ENCODE results near the gene XKR8. TPM values are rescaled to one million over a fixed set of nuclear protein-coding genes. Genes with fewer than 3 reads are reported as not detected.

The XKR8 gene
- total RNA-seq, 1 experiment from 2014 or later: 17.2 TPM

DNA sequence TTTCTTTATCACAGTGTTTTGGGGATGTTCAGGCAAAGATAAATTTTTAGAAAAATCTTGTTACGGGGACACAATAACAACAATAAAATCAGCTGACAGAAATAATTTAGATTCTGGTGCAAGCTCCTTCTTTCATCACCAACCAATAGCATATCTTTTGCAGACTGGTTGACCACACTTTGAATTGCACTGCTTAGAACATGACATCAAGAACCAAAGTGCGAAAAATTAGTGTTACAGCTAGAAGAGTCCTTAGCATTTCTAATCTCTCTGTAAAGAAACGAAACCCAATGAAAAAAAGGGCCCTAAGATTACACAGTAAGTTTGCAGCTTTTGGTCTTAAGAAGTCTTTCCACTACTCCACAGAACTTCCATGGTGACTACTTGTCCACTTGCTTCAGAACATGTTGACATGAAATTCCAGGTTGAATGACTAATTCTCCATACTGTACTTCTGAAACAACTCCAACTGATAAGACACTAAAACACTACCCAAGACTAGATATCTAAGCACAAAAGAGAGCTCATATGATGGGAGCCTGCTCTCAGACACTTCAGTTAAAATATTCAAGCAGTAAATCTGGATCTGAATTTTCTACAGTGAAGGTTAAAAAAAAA lies 31.3 kb downstream of the XKR8 start:
- no CpG with 5 or more reads among the region's 3 CpGs for WGBS (ENCODE audit: extremely low coverage, insufficient read length, low lambda C conversion rate)
- H2BK12ac ChIP-seq (ENCODE audit: insufficient read length, low read depth, low read length): no peak overlapping the region
- H3K27ac ChIP-seq (ENCODE audit: insufficient read length, low read depth, low read length): no peak overlapping the region
- no peaks in the 10 kb centered on the region for H3K9me3 ChIP-seq (ENCODE audit: control insufficient read depth, low read depth, low read length)
- H2BK15ac ChIP-seq (ENCODE audit: low read depth, low read length): no peak overlapping the region
- no peak overlapping the region for H3T11ph ChIP-seq (ENCODE audit: low read length)
- DNase-seq: no peak
- no peak overlapping the region for H2BK120ac ChIP-seq (ENCODE audit: low read depth, low read length, poor library complexity, severe bottlenecking)
- H3K18ac ChIP-seq (ENCODE audit: insufficient read length, low read depth, low read length): no peak overlapping the region
- no peaks in the 10 kb centered on the region for H3K79me1 ChIP-seq (ENCODE audit: insufficient read depth, low read depth, low read length, poor library complexity, severe bottlenecking)
- no peaks in the 10 kb centered on the region for H3K27me3 ChIP-seq (ENCODE audit: insufficient read depth, low read length)
- no peak overlapping the region for H3K23ac ChIP-seq (ENCODE audit: insufficient read length, low read depth, low read length)
- H3K56ac ChIP-seq (ENCODE audit: insufficient read length, low read depth, low read length): no peak overlapping the region
- H3K4me3 Mint-ChIP-seq: no peak overlapping the region
- H3K9ac ChIP-seq (ENCODE audit: extremely low read depth, insufficient read length, low read length): no peak overlapping the region
- no peak overlapping the region for H3K27ac Mint-ChIP-seq
- peaks cover 10 to 64% (median 40%) of the 10 kb centered on the region in 3 experiments; a peak in 6 of 7 replicates for H3K36me3 Mint-ChIP-seq (ENCODE audit: insufficient read depth in 1 of 3, low read depth in 3 of 3)
- H3K4ac ChIP-seq (ENCODE audit: low read depth, low read length): no peak overlapping the region
- H2BK5ac ChIP-seq (ENCODE audit: insufficient read length, low read length): no peak overlapping the region
- H3K4me1 ChIP-seq (ENCODE audit: insufficient read depth, low read length): no peaks in the 10 kb centered on the region
- H3K4me1 Mint-ChIP-seq: no peaks in the 10 kb centered on the region
- H3K4me2 ChIP-seq (ENCODE audit: insufficient read depth, insufficient read length, low read length): no peak overlapping the region
- H3K27me3 Mint-ChIP-seq (ENCODE audit: low read depth): no peaks in the 10 kb centered on the region
- no peaks in the 10 kb centered on the region for H3K9me3 Mint-ChIP-seq
- no peaks in the 10 kb centered on the region for H4K20me1 ChIP-seq (ENCODE audit: control insufficient read depth, insufficient read depth, insufficient read length)
- no peak overlapping the region for H4K8ac ChIP-seq (replicated peaks; ENCODE audit: insufficient read length, low read depth, low read length)
- no peaks in the 10 kb centered on the region for H3K79me2 ChIP-seq (ENCODE audit: insufficient read depth, low read length)
- no peak overlapping the region for H3K14ac ChIP-seq (ENCODE audit: insufficient read depth, low read length)
- H4K91ac ChIP-seq (ENCODE audit: insufficient read length, low read depth, low read length): no peak overlapping the region
- H2AK5ac ChIP-seq (ENCODE audit: insufficient read length, low read length): no peak overlapping the region
- TF ChIP-seq, protein P1, sequence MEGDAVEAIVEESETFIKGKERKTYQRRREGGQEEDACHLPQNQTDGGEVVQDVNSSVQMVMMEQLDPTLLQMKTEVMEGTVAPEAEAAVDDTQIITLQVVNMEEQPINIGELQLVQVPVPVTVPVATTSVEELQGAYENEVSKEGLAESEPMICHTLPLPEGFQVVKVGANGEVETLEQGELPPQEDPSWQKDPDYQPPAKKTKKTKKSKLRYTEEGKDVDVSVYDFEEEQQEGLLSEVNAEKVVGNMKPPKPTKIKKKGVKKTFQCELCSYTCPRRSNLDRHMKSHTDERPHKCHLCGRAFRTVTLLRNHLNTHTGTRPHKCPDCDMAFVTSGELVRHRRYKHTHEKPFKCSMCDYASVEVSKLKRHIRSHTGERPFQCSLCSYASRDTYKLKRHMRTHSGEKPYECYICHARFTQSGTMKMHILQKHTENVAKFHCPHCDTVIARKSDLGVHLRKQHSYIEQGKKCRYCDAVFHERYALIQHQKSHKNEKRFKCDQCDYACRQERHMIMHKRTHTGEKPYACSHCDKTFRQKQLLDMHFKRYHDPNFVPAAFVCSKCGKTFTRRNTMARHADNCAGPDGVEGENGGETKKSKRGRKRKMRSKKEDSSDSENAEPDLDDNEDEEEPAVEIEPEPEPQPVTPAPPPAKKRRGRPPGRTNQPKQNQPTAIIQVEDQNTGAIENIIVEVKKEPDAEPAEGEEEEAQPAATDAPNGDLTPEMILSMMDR (conservative IDR thresholded peaks at IDR 0.05): no peak
- no peak overlapping the region for H2BK20ac ChIP-seq (ENCODE audit: low read depth, low read length, poor library complexity, severe bottlenecking)
- H3K23me2 ChIP-seq (ENCODE audit: insufficient read length, low read depth, low read length, poor library complexity, severe bottlenecking): no peaks in the 10 kb centered on the region
- no peak overlapping the region for H2AFZ ChIP-seq (ENCODE audit: low read length)
- no peak overlapping the region for H4K5ac ChIP-seq (ENCODE audit: insufficient read length, low read depth, low read length)
